Measurements from ENCODE around the gene SF3B2.
"Not testable (repeated sequence)": the region's sequence is repeated elsewhere in the genome, so short reads cannot be mapped to it uniquely, and the experiment has no call there.

Gene SF3B2

DNA sequence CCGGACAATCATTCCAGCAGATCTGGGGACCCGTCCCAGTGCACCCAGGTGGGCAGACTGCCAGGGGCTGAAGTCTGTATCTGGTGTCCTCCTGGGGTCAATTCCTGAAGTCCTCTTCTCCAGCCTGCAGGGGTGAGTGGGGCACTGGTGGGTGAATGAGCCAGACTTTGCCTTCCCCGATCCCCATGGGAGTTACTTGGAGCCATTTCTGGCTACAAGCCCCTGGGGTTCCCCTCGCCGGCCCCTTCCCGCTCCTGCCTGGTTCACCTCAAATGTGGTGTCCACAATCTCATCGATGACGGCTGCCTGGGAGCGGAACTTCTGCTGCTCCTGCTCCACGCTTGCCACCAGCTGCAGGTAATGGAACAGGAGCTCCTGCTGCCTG is 35.4 kb upstream of the SF3B2 start:
- no peak for DNase-seq

DNA sequence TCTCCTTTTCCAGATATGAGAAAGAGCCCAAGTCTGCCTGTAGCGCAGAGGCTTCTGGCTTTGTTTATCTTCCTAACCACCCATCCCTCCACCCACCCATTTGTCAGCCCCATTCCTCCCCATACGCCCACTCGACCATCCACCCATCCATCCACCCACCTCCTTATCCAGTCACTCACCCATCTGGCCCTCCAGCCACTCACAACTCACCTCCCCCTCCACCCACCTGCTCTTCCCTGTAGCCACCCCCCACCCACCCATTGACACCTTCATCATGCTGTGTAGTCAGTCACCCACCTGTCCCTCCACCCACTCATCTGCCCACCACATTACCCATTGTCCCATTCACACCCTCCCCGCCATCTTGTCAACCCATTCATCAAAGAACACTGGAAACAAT is 34.8 kb upstream of the SF3B2 start:
- DNase-seq, result no peak

DNA sequence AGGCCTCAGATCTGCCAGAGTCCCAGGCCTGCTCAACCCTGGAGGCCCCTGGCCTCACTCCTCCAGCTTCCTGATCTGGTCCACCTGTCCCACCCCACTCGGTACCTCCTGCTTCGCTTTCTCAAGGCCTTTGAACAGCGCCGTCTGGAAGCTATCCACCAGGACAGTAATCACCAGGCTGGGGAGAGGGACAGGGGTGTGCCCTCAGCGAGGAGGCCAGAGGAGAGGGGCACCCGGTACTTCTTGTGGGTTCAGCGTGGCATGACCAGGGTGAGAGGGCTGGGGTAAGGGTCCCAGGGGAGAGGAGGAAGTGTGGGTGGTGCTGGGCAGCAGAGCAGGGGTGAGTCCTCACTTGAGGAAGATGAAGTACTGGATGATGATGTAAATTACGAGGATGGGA is 32.0 kb upstream of the SF3B2 start:
- no peak for DNase-seq

DNA sequence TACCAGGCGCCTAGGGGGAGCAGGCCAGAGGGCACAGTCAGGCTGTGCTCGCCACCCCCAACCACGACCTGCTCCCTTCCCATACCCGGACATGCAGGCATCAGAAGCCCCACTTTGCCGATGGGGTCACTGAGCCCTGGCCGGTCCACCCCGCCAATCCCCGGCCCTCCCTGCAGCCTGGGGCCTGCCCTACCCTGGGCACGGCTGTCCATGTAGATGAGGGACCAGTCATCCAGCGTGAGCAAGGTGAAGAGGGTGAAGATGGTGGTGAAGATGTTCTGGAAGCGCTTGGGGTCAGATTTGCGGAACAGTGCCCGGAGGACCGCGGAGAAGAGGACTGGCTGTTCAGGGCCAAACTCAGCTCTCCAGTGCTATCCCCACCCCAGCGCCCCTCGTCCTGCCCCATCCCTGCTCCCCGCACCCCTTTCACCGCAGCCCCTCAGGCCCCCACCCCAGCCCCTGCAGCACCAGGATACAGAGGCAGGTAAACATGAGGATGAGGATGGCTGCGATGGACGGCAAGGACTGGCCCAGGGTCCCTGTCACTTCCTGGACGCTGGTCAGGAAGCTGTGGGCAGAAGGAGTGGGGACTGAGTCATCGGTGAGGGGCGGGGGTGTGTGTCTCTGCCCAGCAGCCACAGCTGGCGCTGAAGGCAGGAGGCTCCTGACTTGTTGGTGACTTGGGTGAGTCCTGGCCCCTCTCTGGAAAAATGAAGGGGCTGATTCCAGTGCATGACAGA is 31.4 kb upstream of the SF3B2 start:
- no peak for DNase-seq

DNA sequence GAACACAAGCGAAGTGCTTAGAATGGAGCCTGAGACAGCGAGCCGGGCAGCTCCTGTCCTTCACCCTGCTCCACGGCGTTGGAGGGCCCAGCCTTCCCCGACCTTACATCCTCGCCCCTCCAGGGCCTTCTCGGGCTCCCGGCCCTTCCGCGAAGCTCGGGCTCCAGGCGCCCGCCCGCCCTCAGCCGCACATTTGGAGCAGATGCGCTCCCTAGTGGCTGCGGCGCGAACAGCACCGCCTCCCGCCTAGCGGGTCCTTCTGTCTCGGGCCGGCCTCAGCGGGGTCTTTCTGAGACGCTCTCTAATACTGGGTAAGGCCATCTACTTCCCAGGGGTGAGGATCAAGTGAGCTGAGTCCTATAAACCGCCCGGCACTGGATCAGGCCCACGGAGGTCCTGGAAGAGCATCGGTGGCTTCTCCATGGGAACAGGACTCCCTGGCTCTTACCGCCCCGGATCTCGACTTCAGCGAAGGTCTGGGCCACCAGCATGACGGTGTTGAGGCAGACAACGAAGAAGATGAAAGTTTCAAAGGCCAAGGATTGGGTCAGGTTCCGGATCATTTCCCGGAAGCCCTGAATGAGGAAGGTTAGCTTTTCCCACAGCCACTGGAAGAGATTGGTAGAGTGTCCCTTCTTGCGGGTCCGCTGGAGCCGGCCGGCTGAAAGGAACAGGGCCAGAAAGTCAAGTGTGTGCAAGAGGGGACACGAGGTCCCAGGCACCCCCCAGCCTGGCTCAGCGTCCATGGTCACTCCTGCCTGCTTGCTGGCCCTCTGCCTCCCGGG is 29.6 kb upstream of the SF3B2 start:
- peak; percentile 37 to 78 (median 68) for DNase-seq

DNA sequence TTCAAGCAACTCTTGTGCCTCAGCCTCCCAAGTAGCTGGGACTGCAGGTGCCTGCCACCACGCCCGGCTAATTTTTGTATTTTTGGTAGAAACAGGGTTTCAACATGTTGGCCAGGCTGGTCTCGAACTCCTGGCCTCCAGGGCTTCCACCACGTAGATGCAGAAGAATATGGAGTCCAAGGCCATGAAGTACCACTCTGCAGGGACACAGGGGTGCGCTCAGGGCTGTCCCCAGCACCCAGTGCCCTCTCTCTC is 29.1 kb upstream of the SF3B2 start:
- DNase-seq, result not testable (repeated sequence)

DNA sequence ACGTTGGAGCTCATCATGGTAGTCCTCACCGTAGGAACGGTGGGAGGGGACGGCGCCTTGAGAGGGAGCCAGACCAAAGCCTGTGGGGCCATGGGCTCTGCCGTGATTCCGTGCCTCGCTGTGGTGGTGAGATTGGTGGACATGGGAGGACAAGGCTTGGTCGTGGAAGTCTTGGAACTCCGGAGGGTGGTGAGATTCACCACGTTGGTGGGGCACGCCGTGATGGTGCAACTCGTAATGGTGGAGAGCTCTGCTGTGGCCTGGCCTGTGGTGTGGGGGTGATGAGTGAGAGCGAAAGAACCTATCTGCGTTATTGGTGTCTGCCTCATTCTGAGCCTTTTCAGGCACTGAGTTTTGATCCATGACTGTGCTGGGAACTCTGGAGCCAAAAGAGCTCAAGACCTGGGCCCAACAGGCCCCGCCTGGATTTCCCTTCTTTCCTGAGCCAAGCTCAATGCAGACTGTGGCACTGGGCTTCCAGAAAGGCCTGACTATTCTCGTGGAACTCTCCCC is 26.1 kb upstream of the SF3B2 start, which contains the start of gene CATSPER1:
Gene CATSPER1, minus strand, starts transcription at position 463 of the 513 bp plus-strand sequence. Its CDS starts 100 bp downstream, at position 363.
- no peak for DNase-seq

DNA sequence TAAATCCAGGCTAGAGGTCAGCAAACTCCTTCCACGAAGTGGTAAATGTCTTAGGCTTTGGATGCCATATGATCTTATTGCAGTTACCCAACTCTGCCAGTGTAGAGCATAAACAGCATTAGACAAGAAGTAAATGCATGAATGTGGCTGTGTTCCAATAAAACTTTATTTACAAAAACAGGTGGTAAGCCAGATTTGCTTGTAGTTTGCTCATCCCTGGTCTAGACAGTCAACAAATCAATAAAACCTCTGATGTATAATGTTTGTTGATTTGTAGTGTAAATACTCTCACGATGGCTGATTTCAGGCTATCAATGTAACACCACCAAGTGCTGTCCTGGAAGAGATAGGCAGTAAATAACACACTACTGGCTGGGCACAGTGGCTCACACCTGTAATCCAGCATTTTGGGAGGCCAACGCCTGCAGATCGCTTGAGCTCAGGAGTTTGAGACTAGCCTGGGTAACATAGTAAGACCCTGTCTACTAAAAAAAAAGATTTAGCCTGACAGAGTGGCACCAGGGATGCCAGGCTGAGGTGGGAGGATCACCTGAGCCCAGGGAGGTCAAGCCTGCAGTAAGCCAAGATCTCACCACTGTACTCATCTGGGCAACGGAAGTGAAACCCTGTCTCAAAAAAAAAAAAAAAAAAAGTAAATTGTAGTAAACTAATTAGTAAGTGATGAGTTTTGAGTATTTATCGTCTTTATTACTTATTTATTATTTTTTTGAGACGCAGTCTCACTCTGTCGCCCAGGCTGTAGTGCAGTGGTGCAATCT is 19.0 kb upstream of the SF3B2 start:
- no peak for DNase-seq

DNA sequence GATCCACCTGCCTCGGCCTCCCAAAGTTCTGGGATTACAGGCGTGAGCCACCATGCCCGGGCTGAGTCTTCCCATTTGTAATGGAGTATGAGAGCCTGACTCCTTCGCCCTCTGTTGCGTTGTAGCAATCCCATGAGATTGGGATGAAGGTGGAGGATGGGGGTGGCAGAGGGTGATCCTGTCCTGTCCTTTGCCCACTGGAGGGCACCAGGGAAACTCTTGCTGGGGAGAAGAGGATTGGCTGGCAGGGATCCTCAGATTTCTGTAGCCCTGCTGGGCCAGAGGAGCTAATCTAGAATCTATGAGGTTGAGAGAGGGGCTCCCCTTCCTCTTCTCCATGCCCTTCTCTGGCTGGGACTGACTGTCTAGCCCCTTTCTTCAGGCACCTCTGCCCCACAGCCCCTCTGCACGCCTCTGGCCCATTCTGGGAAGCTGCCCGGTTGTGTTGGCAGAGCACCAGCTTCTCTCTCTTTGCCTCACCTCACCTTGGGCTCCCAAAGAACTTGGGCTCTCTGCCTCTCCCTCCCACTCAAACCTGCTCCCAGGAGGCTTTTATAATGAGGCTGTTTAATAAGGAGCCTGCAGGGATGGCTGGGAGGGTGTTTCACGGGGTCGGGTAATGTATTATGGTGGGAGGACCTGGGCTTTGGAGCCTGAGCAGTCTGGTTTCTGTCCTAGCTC is 16.4 kb upstream of the SF3B2 start:
- DNase-seq, result no peak

DNA sequence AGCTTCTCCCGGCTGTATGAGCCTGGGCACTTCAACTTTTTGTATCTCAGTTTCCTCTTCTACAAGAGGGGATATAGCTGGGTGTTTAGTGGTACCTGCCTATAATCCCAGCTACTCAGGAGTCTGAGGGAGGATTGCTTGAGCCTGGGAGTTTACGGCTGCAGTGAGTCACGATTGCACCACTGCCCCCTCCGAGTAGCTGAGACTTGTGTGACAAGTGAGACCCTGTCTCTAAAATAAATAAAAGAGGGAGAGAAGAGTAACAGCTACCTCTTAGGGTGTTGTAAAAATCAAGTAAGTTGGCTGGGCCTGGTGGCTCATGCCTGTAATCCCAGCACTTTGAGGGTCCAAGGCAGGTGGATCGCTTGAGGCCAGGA is 15.8 kb upstream of the SF3B2 start:
- no peak for DNase-seq

DNA sequence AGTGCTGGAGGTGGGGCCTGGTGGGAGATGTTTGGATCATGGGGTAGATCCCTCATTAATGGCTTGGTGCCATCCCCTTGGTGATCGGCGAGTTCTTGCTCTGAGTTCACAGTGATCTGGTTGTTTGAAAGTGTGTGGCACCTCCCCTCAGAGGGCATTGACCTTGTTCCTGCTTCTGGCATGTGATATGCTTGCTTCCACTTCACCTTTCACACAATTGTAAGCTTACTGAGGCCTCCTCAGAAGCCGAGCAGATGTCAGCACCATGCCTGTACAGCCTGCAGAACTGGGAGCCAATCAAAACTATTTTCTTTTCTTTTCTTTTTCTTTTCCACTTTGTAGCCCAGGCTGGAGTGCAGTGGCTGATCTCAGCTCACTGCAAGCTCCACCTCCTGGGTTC is 14.8 kb upstream of the SF3B2 start:
- DNase-seq, result no peak

DNA sequence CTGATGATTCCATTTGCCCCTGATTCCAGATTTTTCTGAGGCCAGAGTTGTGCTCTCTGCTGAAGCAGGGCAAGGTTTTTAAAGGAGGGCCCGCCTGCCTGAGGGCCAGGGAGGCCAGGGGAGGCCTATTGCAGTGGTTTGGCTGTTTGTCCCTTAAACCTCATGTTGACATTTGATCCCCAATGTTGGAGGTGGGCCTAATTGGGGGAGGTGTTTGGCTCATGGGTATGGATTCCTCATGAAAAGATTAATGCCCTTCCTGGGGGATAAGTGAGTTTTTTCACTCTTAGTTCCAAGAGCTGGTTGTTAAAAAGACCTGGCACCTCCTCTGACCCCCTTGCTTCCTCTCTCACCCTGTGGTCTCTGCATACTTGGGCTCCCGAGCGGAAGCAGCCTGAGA is 12.4 kb upstream of the SF3B2 start:
- DNase-seq, result no peak

DNA sequence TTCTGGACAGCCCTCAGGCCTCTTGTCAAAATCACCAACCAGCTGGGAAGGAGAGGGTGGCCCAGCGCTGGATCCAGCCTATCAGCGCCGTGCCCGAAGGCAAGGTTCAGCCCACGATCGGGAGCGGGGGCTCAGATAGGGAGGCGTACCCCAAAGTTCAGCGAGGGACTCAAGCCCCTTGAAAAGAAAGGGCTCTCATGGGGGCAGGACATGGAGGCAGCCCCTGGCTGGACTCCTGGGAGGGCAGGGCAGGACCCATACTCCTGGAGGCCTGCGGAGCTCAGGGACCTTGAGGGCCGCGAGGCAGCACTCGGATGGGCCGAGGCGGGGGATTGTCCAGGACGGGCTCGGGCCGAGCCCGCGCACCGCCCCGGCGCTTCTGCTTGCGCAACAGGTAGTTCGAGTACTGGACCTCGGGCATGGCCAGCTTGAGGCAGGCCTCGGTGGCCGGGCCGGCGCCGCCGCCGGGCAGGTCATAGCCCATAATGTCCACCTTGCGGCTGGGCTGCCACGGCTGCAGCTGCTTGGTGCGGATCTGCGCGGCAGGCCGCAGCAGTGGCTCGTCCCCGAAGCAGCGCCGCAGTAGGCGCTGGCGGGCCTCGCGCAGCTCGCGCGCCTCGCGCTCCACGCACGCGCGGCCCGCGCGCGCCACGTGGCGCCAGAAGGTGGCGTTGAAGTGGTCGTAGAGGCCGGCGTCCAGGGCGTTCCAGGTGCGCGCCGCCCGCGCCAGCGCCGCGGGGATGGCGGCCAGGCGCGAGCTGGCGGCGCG is 9.8 kb upstream of the SF3B2 start:
- no peak for DNase-seq

DNA sequence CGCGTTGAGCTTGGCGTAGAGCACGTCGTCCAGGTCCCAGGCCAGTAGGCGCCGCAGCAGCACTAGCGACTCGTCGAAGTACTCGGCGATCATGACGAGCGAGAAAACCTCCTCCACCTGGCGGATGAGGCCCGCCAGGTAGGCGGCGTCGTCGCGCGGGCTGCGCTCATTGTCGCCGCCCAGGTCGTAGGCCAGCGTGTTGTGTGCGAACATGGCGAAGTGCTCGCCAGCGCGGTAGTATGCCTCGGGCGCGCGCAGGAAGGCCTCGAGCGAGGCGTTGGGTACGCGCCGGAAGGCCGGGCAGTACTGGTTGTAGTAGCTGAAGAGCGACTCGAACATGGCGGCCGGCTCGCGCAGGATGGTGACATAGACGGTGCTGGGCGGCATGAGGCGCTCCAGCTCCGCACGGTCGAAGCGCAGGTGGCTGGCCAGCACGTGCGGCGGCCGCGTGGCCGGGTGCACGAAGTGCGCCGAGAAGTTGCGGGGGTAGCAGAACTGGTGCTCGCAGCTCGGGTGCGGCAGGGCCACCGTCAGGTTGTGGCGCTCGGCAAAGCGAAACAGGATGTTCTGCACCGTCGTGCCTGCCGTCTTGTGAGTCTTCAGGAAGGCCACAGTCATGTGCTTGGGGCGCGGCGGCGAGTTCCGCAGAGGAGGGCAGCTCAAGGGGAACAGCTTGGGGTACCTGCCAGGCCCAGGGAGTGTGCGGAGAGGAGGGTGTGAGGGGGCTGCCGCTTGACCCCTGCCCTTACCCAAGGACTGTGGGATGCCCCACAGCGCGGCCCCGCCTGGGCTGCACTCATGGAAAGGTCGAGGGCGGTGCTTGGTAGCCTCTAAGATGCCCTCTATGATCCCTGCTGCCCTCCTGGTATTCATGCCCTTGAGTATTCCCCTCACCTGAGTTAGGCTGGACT is 8.9 kb upstream of the SF3B2 start:
- no peak for DNase-seq

DNA sequence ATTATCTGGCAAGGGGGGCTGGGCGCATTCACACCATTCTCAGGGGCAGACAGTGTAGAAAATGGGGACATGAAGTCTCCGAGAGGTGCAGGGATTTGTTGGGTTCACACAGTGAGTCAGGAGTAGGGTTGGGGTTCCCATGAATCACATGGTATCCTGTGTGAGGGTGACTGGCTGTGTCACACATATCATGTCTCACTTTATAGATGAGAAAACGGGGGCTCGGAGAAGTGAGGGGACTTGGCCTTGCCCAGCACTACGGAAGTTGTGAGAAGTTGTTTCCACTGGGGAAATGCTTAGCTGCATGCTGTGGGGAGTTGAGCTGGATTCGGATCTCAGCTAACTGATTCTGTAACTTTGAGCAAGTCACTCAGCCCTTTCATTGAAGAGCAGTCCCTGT is 7.4 kb upstream of the SF3B2 start:
- DNase-seq, result no peak

DNA sequence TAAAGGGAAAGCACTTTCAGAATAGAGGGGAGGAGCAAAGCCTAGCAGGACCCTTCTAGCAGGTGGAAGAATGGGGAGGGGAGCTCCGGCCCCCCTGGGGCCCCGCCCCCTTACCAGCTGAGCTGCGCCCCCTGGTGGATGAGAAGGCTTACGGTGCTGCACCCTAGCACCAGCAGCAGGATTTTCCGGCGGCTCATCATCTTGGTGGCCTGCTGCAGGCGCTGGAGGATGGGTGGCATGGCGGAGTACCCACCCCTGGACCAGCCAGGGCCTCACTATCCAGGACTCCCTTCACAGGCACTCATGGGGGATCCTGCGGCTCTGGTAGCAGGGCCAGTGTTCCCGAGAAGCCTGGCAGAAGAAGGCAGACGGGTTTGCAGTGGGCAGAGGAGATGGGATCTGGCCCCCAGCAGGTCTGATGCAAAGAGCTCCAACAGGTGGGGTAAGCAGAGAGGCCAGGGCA is 7.0 kb upstream of the SF3B2 start:
- peak; percentile 52 to 86 (median 81) for DNase-seq

DNA sequence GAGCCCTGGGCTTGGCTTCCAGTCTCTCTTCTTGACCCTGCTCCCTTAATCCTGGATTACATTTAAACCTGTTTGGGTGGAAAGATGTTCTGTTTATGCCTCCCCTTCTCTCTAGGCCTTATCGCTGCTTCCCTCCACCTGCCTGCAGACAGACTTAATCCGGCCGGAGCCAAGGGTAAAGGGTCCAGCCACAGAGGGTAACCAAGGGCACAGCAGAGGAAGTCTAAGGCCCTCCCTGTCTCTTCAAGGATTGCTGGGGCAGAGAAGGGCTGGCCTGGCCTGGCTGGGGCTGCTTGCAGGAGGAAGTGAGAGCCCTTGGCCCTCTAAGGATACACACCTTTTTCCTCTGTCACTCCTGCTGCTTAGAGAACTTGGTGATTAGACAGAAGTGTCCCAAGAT is 5.3 kb upstream of the SF3B2 start:
- DNase-seq, result no peak

DNA sequence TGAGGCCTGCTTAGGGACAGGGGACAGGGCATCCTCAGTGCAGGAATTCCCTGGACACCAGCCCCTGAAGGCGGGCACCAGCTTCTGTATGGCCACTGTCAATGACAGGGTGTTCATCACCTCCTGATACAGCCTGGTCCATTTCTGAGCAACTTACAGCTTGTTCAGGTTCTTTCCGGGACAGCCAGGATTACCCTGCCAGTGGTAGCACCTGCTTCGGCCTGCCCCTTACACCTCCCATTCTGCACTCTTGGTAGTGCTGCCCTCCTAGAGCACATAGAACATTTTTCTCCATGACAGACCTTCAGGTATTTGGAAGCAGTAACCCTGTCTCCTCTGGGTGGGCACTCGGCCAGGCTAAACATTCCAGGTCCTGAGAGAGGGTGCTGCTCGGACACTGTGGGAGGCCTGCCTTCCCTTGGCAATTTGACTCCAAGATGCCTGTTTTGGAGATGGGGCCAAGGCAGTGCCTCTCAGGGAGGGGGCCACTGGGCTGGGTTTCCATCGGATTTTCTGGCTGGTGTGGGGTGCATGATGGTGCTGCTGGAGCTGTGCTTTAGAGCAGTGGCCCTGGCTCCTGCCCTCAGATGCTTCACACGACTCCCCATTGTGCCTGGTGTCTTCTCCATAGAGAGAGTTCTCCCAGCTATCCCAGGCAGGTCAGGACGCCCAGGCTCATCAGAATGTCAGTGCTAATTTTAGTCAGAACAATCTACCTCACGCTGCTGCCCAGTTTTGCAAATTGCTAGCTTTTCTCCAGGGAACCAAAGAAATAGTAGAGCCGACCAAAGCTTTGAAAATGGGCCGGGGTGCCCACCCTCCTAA is 4.4 kb upstream of the SF3B2 start:
- DNase-seq, result no peak

DNA sequence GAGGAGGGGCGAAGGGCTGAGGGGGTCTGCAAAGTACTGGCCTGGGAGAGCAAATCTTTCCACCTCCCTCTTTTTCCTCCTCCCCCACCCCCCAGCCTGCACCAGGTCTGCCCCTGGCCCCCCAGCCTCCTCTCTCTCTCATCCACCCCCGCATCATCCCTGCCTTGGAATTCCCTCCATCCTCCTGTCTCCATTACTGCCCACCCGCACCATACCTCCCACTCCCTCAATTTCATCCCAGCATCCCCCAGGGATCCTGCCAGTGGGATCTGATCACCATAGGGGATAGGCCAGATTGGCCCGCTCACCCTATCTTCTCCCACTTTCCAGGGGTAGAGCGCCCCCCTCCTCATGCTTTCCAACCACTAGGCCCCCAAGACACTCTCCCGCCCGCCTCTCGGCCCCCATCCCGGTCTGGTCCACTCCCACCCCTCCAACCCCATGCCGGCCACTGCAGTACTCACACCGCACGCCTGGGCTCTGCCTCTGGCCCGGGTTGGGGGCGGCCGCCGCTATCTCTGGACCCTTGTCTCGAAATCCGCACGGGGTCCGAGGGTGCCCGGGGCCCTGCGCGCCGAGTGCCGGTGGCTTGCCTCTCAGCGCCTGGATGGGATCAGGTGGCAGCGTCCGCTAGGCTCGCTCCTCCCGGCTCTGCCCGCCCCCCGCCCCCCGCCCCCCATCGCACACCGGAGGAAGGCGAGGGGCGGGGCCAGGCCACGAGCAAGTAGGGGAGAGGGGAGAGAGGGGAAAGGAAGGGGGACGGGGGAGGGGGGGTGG is 3.4 kb upstream of the SF3B2 start, which contains the start of gene GAL3ST3:
Gene GAL3ST3, minus strand, starts transcription at position 615 of the 777 bp plus-strand sequence. CDS start 3,746 bp downstream, outside the sequence.
- DNase-seq, result peak in 1 of 6 experiments; percentile 18

All from stimulated activated naive CD4-positive, alpha-beta T cell (primary cell).